Natural killer cell (primary cell): ENCODE measurements around the gene PEDS1. TPM values are rescaled to one million over a fixed set of nuclear protein-coding genes. Genes with fewer than 3 reads are reported as not detected.
A peak's percentile ranks its signal among the peaks of the same experiment; 100 is the strongest.

Source experiments
- ATAC-seq, 3 donors: fragments of 150-1000 bp in 2 of 3; fragments of 200-7000 bp in 1 of 3; cut with Tn5 transposase; 1 replicate in 1 of 3; 2 replicates in 2 of 3; pipeline ENCODE4 v1.10.0; 2021; ENCODE audit warnings: mild to moderate bottlenecking in 2 of 3, moderate library complexity in 2 of 3
- DNase-seq, 2 donors: peaks; one replicate each; pipeline versions ENCODE4 v3.0.0 to v3.0.0-alpha.2; 2013 to 2021; ENCODE audit warnings: mixed read lengths in 1 of 2
- H3K27ac ChIP-seq: one replicate; pipeline ENCODE4 v1.5.1; 2013; ENCODE audit warnings: mild to moderate bottlenecking, low read length
- H3K27me3 ChIP-seq: one replicate; pipeline ENCODE4 v1.6.1; 2013; ENCODE audit warnings: low read length; ENCODE audit not compliant: control insufficient read depth, insufficient read depth
- H3K36me3 ChIP-seq: one replicate; pipeline ENCODE4 v1.6.1; 2013; ENCODE audit warnings: low read length; ENCODE audit not compliant: control insufficient read depth, insufficient read depth
- H3K4me1 ChIP-seq: one replicate; pipeline ENCODE4 v1.6.1; 2013; ENCODE audit warnings: low read length; ENCODE audit not compliant: control insufficient read depth, insufficient read depth
- H3K4me3 ChIP-seq: one replicate; pipeline ENCODE4 v1.5.1; 2013; ENCODE audit warnings: low read length
- H3K9me3 ChIP-seq: one replicate; pipeline ENCODE4 v1.6.1; 2013; ENCODE audit warnings: low read length; ENCODE audit not compliant: control insufficient read depth, insufficient read depth
- H3K27ac Mint-ChIP-seq, 2 donors: one replicate each; pipeline ENCODE4 v1.8.0; 2022; ENCODE audit warnings: mild to moderate bottlenecking in 2 of 2, mixed read lengths in 2 of 2, moderate library complexity in 1 of 2
- H3K27me3 Mint-ChIP-seq, 2 donors: one replicate each; pipeline ENCODE4 v1.8.0; 2022; ENCODE audit warnings: low read depth in 2 of 2, mixed read lengths in 2 of 2
- H3K36me3 Mint-ChIP-seq: one replicate; pipeline ENCODE4 v1.8.0; 2022; ENCODE audit warnings: mixed read lengths
- H3K4me1 Mint-ChIP-seq, 2 donors: one replicate each; pipeline ENCODE4 v1.8.0; 2022; ENCODE audit warnings: mixed read lengths in 2 of 2
- H3K4me3 Mint-ChIP-seq: one replicate; pipeline ENCODE4 v1.8.0; 2022; ENCODE audit warnings: mild to moderate bottlenecking, moderate library complexity, mixed read lengths
- H3K9me3 Mint-ChIP-seq, 2 donors: one replicate each; pipeline ENCODE4 v1.8.0; 2022; ENCODE audit warnings: mixed read lengths in 2 of 2
- WGBS: methylation state at CpG from one replicate; pipeline ENCODE4 v1.1.7; 2013; ENCODE audit warnings: missing lambda C conversion rate; ENCODE audit not compliant: insufficient coverage; 5-methylcytosine and 5-hydroxymethylcytosine counted together
- intact Hi-C: fragments of 100-400 bp; cut with micrococcal nuclease; formaldehyde crosslinking; loops from one replicate; pipeline ENCODE4 v1.14.2; 2022
- total RNA-seq, 4 donors: library from RNA; stranded (reverse); fragments of 120-200 nt in 1 of 4; gene quantifications; one replicate each; pipeline versions ENCODE4 v1.2.3 to v1.2.4, GENCODE V29; 2013 to 2022
- TF ChIP-seq, protein P1 (sequence below): fragments of 200-600 bp; IDR thresholded peaks from one replicate; pipeline ENCODE4 v1.8.0; 2022; ENCODE audit warnings: antibody characterized with exemption

The PEDS1 gene
- total RNA-seq, 3 donors from 2014 or later (not counting 1 experiment from before 2014, with no cell fraction given) = 27.4 to 32.8 (median 31.5) TPM

DNA sequence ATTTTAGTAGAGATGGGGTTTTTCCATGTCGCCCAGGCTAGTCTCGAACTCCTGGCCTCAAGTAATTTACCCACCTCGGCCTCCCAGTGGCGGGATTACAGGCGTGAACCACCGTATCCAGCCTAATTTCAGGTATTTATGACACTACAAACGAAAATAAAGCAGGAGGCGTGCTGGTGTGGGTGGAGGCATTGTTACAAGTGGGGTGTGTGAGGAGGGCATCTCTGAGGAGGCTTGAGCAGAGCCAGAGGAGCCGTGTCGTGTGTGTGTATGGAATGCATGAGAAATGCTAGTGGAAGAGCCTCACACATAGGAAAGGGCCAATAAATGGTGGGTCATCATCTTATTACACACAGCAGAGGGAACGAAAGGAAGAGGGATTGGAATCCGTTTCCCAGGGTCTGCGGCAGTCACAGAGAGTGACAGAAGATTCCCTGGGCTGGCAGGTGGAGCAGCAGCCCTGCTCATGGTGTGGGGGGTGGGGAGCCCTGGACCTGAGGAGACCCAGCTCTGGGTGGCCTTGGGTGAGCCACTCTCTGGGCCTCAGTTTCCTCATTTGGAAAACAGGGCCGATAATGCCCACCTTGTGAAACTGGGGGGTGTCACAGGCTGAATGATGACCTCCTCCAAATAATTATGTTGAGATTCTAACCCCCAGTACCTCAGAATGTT is 17.2 kb upstream of the PEDS1 start:
- peaks cover 2% of the 10 kb centered on the region for H3K27me3 ChIP-seq
- no peaks in the 10 kb centered on the region for H3K36me3 ChIP-seq
- Mint-ChIP-seq H3K4me3 (no peak overlapping the region), H3K4me1 (peaks cover 8 to 15% of the 10 kb centered on the region in 2 donors), H3K27ac (no peak overlapping the region), H3K27me3 (peaks cover 13 to 14% of the 10 kb centered on the region in 2 donors), H3K36me3 (no peaks in the 10 kb centered on the region), H3K9me3 (no peaks in the 10 kb centered on the region)
- H3K4me1 ChIP-seq = peaks cover 17% of the 10 kb centered on the region
- 86% methylated on average over 13 of the region's 14 CpGs for WGBS
- no peaks in the 10 kb centered on the region for H3K9me3 ChIP-seq
- TF ChIP-seq, protein P1, sequence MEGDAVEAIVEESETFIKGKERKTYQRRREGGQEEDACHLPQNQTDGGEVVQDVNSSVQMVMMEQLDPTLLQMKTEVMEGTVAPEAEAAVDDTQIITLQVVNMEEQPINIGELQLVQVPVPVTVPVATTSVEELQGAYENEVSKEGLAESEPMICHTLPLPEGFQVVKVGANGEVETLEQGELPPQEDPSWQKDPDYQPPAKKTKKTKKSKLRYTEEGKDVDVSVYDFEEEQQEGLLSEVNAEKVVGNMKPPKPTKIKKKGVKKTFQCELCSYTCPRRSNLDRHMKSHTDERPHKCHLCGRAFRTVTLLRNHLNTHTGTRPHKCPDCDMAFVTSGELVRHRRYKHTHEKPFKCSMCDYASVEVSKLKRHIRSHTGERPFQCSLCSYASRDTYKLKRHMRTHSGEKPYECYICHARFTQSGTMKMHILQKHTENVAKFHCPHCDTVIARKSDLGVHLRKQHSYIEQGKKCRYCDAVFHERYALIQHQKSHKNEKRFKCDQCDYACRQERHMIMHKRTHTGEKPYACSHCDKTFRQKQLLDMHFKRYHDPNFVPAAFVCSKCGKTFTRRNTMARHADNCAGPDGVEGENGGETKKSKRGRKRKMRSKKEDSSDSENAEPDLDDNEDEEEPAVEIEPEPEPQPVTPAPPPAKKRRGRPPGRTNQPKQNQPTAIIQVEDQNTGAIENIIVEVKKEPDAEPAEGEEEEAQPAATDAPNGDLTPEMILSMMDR = no peak
- H3K27ac ChIP-seq = no peak overlapping the region
- intact Hi-C loops = no loop called here
- H3K4me3 ChIP-seq = no peak overlapping the region
- no peak for ATAC-seq
- no peak for DNase-seq

DNA sequence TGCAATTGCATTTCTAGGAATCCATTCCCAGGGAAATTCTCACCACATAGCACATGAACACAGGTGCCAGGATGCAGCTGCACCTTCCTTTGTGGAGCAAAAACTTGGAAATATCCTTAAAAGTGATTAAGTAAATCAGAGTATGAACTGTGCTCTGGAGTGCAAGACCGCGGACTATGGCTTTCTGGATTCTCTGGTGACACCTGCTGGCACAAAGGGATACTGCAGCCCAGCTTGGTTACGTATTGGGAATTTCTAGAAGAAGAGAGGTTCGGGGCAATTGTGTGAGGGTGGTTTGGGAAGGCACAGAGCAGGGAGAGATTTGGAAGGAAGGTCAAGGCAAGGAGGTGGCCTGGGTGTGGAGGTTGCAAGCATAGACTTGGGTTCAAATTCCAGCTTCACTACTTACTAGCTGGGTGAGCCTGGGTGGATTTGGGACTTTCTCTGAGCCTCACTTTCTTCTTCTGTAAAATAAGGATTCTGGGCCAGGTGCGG is 15.9 kb upstream of the PEDS1 start:
- WGBS = 20% methylated on average over 5 of the region's 5 CpGs
- DNase-seq = peak; percentile 83 to 90
- H3K9me3 Mint-ChIP-seq = no peaks in the 10 kb centered on the region
- no peak overlapping the region for H3K4me3 Mint-ChIP-seq
- H3K4me1 Mint-ChIP-seq = peaks cover 9 to 17% of the 10 kb centered on the region in 2 donors
- TF ChIP-seq, protein P1 = peak; percentile 96
- ATAC-seq = peak; percentile 71 to 88 (median 84)
- Histone ChIP-seq H3K27me3 (peaks cover 2% of the 10 kb centered on the region), H3K9me3 (no peaks in the 10 kb centered on the region), H3K36me3 (no peaks in the 10 kb centered on the region), H3K27ac (no peak overlapping the region), H3K4me3 (no peak overlapping the region), H3K4me1 (peaks cover 18% of the 10 kb centered on the region)
- H3K36me3 Mint-ChIP-seq = no peaks in the 10 kb centered on the region
- peak overlapping the region in 1 of 2 donors; percentile 35 for H3K27ac Mint-ChIP-seq
- intact Hi-C loops = loop anchor here (1.0 to 2.0 kb wide), 2 partner anchors 48 to 191 kb away; no protein-coding TSS in a partner anchor
- H3K27me3 Mint-ChIP-seq = peaks cover 13 to 14% of the 10 kb centered on the region in 2 donors

DNA sequence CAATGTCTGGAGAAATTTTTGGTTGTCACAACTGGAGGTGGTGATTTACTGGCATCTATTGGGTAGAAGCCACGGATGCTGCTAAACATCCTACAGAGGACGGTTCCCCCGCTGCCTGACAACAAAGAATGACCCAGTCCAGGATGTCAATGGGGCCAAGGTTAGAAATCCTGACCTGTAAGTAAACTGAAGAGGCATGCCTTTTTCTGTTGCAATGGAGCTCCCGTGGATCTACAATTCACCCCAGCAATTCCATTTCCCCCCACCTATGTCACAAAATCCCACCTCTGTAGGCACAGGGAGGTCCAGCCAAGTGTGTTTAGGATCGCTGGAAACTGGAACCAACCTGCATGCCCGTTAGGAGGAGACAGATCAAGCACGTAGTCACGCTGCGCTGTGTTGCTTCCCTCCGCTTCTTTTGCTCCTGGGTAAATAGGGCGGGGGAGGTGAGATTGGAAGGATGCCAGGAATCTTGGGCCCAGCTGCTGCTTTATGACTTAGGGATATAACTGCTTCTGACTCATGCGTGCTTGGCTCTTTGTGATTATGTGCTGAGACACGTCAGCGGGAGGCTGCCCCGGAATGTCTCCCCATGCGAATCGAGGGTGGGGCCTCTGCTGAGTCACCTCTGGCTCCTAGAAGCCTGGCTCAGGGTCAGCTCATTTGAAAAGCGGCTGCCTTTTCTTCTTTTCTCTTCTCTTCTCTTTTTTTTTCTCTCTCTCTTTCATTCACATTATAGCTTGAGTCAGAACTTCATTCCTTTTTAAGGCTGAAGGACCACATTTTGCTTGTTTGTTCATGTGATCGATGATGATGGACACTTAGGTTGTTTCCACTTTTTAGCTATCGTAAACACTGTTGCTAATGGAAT is 12.4 kb upstream of the PEDS1 start:
- no peaks in the 10 kb centered on the region for H3K27me3 ChIP-seq
- H3K4me1 Mint-ChIP-seq = peaks cover 9 to 17% of the 10 kb centered on the region in 2 donors
- 24% methylated on average over 20 of the region's 20 CpGs for WGBS
- ATAC-seq = peak; percentile 82 to 94 (median 86)
- H3K36me3 Mint-ChIP-seq = no peaks in the 10 kb centered on the region
- no peaks in the 10 kb centered on the region for H3K36me3 ChIP-seq
- no peak overlapping the region for H3K4me3 ChIP-seq
- intact Hi-C loops = no loop called here
- H3K9me3 Mint-ChIP-seq = no peaks in the 10 kb centered on the region
- peaks cover 4 to 14% of the 10 kb centered on the region in 2 donors for H3K27me3 Mint-ChIP-seq
- H3K27ac ChIP-seq = no peak overlapping the region
- H3K27ac Mint-ChIP-seq = peak overlapping the region in 1 of 2 donors; percentile 77
- peak overlapping the region; percentile 25 for H3K4me3 Mint-ChIP-seq
- H3K4me1 ChIP-seq = peaks cover 9% of the 10 kb centered on the region
- peak; percentile 70 to 75 for DNase-seq
- TF ChIP-seq, protein P1 = no peak
- H3K9me3 ChIP-seq = no peaks in the 10 kb centered on the region
